IPS-20b (cell line): ENCODE results near the gene PIKFYVE.

Source experiments
- H3K27ac ChIP-seq: one replicate; pipeline ENCODE4 v1.5.1; 2013; ENCODE audit warnings: low read length
- H3K27me3 ChIP-seq: 2 replicates; pipeline ENCODE4 v1.6.1; 2013; ENCODE audit warnings: mild to moderate bottlenecking, low read length, inconsistent platforms; ENCODE audit not compliant: insufficient read depth
- H3K36me3 ChIP-seq: 2 replicates; pipeline ENCODE4 v1.6.1; 2013; ENCODE audit warnings: low read depth, mild to moderate bottlenecking, inconsistent platforms, low read length, moderate library complexity; ENCODE audit not compliant: insufficient read depth
- H3K4me1 ChIP-seq: 2 replicates; pipeline ENCODE4 v1.6.1; 2013; ENCODE audit warnings: mild to moderate bottlenecking, control low read depth, inconsistent platforms, low read length, moderate library complexity; ENCODE audit not compliant: insufficient read depth
- H3K4me3 ChIP-seq: 2 replicates; pipeline ENCODE4 v1.5.1; 2013; ENCODE audit warnings: mild to moderate bottlenecking, low read length, inconsistent platforms
- H3K9ac ChIP-seq: 2 replicates; pipeline ENCODE4 v1.6.1; 2013; ENCODE audit warnings: low read depth, mild to moderate bottlenecking, inconsistent platforms, low read length, moderate library complexity
- H3K9me3 ChIP-seq: 2 replicates; pipeline ENCODE4 v1.6.1; 2013; ENCODE audit warnings: mild to moderate bottlenecking, low read depth, low read length, inconsistent platforms; ENCODE audit not compliant: insufficient read depth

The PIKFYVE gene

GRCh38 chr2:208280234-208280633, 14.2 kb downstream of the PIKFYVE start:
- Histone ChIP-seq H3K36me3 (peaks cover 83% of the 10 kb centered on the region), H3K4me1 (no peaks in the 10 kb centered on the region), H3K9ac (no peak overlapping the region), H3K4me3 (no peak overlapping the region), H3K27me3 (no peaks in the 10 kb centered on the region), H3K27ac (no peak overlapping the region), H3K9me3 (no peaks in the 10 kb centered on the region)

GRCh38 chr2:208280933-208281332, 14.9 kb downstream of the PIKFYVE start:
- H3K4me3 ChIP-seq: no peak overlapping the region
- no peak overlapping the region for H3K9ac ChIP-seq
- peaks cover 83% of the 10 kb centered on the region for H3K36me3 ChIP-seq
- no peaks in the 10 kb centered on the region for H3K9me3 ChIP-seq
- no peaks in the 10 kb centered on the region for H3K27me3 ChIP-seq
- no peak overlapping the region for H3K27ac ChIP-seq
- H3K4me1 ChIP-seq: no peaks in the 10 kb centered on the region

GRCh38 chr2:208285853-208286252, 19.8 kb downstream of the PIKFYVE start:
- Histone ChIP-seq H3K4me3 (no peak overlapping the region), H3K9me3 (peaks cover 9% of the 10 kb centered on the region; the same call in 1 of the 2 replicates), H3K9ac (no peak overlapping the region), H3K27ac (no peak overlapping the region), H3K36me3 (peaks cover 80% of the 10 kb centered on the region), H3K27me3 (no peaks in the 10 kb centered on the region), H3K4me1 (no peaks in the 10 kb centered on the region)

- Histone ChIP-seq H3K36me3 (peaks cover 77% of the 10 kb centered on the region), H3K4me1 (no peaks in the 10 kb centered on the region), H3K27ac (no peak overlapping the region), H3K4me3 (no peak overlapping the region), H3K9me3 (peaks cover 10% of the 10 kb centered on the region; the same call in 1 of the 2 replicates), H3K9ac (no peak overlapping the region), H3K27me3 (no peaks in the 10 kb centered on the region)
These were observed 28.5 kb downstream of the PIKFYVE start for GRCh38 chr2:208294482-208295024.

- peaks cover under 1% of the 10 kb centered on the region; the same call in 1 of the 2 replicates for H3K9me3 ChIP-seq
- no peak overlapping the region for H3K4me3 ChIP-seq
- H3K4me1 ChIP-seq: no peaks in the 10 kb centered on the region
- H3K27ac ChIP-seq: no peak overlapping the region
- no peak overlapping the region for H3K9ac ChIP-seq
- peaks cover 76% of the 10 kb centered on the region for H3K36me3 ChIP-seq
- no peaks in the 10 kb centered on the region for H3K27me3 ChIP-seq
These were observed 29.8 kb downstream of the PIKFYVE start for GRCh38 chr2:208295834-208296233.

GRCh38 chr2:208296610-208297009, 30.6 kb downstream of the PIKFYVE start:
- H3K27ac ChIP-seq: no peak overlapping the region
- H3K9me3 ChIP-seq: no peaks in the 10 kb centered on the region
- no peaks in the 10 kb centered on the region for H3K27me3 ChIP-seq
- H3K4me3 ChIP-seq: no peak overlapping the region
- no peak overlapping the region for H3K9ac ChIP-seq
- peaks cover 81% of the 10 kb centered on the region for H3K36me3 ChIP-seq
- H3K4me1 ChIP-seq: no peaks in the 10 kb centered on the region

GRCh38 chr2:208297961-208298360, 31.9 kb downstream of the PIKFYVE start:
- H3K27me3 ChIP-seq: no peaks in the 10 kb centered on the region
- no peak overlapping the region for H3K4me3 ChIP-seq
- no peaks in the 10 kb centered on the region for H3K9me3 ChIP-seq
- H3K27ac ChIP-seq: no peak overlapping the region
- no peak overlapping the region for H3K9ac ChIP-seq
- no peaks in the 10 kb centered on the region for H3K4me1 ChIP-seq
- peaks cover 85% of the 10 kb centered on the region for H3K36me3 ChIP-seq

- H3K27me3 ChIP-seq: no peaks in the 10 kb centered on the region
- no peak overlapping the region for H3K4me3 ChIP-seq
- no peaks in the 10 kb centered on the region for H3K9me3 ChIP-seq
- H3K27ac ChIP-seq: no peak overlapping the region
- peaks cover 87% of the 10 kb centered on the region for H3K36me3 ChIP-seq
- H3K4me1 ChIP-seq: no peaks in the 10 kb centered on the region; the same call in 1 of the 2 replicates
- no peak overlapping the region for H3K9ac ChIP-seq
These were observed 35.0 kb downstream of the PIKFYVE start for GRCh38 chr2:208300847-208301618.

- Histone ChIP-seq H3K27ac (no peak overlapping the region), H3K9ac (no peak overlapping the region)
These were observed 38.1 kb downstream of the PIKFYVE start for GRCh38 chr2:208304157-208304556.

GRCh38 chr2:208304695-208305094, 38.6 kb downstream of the PIKFYVE start:
- Histone ChIP-seq H3K27ac (no peak overlapping the region), H3K9ac (no peak overlapping the region), H3K9me3 (no peaks in the 10 kb centered on the region), H3K27me3 (no peaks in the 10 kb centered on the region), H3K4me1 (no peaks in the 10 kb centered on the region; the same call in 1 of the 2 replicates), H3K4me3 (no peak overlapping the region), H3K36me3 (peaks cover 67% of the 10 kb centered on the region)

More at GRCh38 chr2:208304157-208304556, 38.1 kb downstream of the PIKFYVE start:
- Histone ChIP-seq H3K4me1 (no peaks in the 10 kb centered on the region; the same call in 1 of the 2 replicates), H3K36me3 (peaks cover 70% of the 10 kb centered on the region), H3K4me3 (no peak overlapping the region), H3K27me3 (no peaks in the 10 kb centered on the region), H3K9me3 (no peaks in the 10 kb centered on the region)

GRCh38 chr2:208306291-208306690, 40.2 kb downstream of the PIKFYVE start:
- Histone ChIP-seq H3K4me1 (no peaks in the 10 kb centered on the region; the same call in 1 of the 2 replicates), H3K36me3 (peaks cover 52% of the 10 kb centered on the region), H3K9ac (no peak overlapping the region), H3K27ac (no peak overlapping the region), H3K27me3 (no peaks in the 10 kb centered on the region), H3K4me3 (no peak overlapping the region), H3K9me3 (no peaks in the 10 kb centered on the region)

GRCh38 chr2:208311321-208311720, 45.3 kb downstream of the PIKFYVE start:
- H3K4me1 ChIP-seq: no peaks in the 10 kb centered on the region
- no peak overlapping the region for H3K9ac ChIP-seq
- H3K27ac ChIP-seq: no peak overlapping the region
- H3K9me3 ChIP-seq: no peaks in the 10 kb centered on the region
- H3K36me3 ChIP-seq: peaks cover 26% of the 10 kb centered on the region
- H3K4me3 ChIP-seq: no peak overlapping the region
- no peaks in the 10 kb centered on the region for H3K27me3 ChIP-seq
